Activated CD4-positive, alpha-beta memory T cell treated with anti-CD3 and anti-CD28 coated beads, Interleukin-2, amount 10 ng/mL, durations not matched to agents 7 days and 5 days (primary cell): ENCODE data around the gene MFSD2B. TPM values are rescaled to one million over a fixed set of nuclear protein-coding genes. Genes with fewer than 3 reads are reported as not detected.
"Not testable (repeated sequence)": the region's sequence is repeated elsewhere in the genome, so short reads cannot be mapped to it uniquely, and the experiment has no call there.

Experiments
- CTCF ChIA-PET: fragments of 350-600 bp; sonication (Branson Sonifier 250); formaldehyde crosslinking; loops from one replicate; lab custom pipeline; 2021; ENCODE audit warnings: antibody characterized with exemption, inconsistent platforms; lab: Charles Lee
- POLR2A ChIA-PET: fragments of 350-600 bp; sonication (Branson Sonifier 250); formaldehyde crosslinking; loops from one replicate; lab custom pipeline; 2021; ENCODE audit warnings: antibody characterized with exemption; lab: Charles Lee
- DNase-seq: peaks from one replicate; pipeline ENCODE4 v3.0.0-alpha.2; 2020
- H3K27ac Mint-ChIP-seq: one replicate; pipeline ENCODE4 v1.8.0; 2021; ENCODE audit warnings: mild to moderate bottlenecking, mixed read lengths
- H3K27me3 Mint-ChIP-seq: one replicate; pipeline ENCODE4 v1.8.0; 2021; ENCODE audit warnings: mixed read lengths
- H3K36me3 Mint-ChIP-seq: one replicate; pipeline ENCODE4 v1.8.0; 2021; ENCODE audit warnings: low read depth, mixed read lengths
- H3K4me1 Mint-ChIP-seq: one replicate; pipeline ENCODE4 v1.8.0; 2021; ENCODE audit warnings: mixed read lengths
- H3K4me3 Mint-ChIP-seq: one replicate; pipeline ENCODE4 v1.8.0; 2021; ENCODE audit warnings: mild to moderate bottlenecking, mixed read lengths
- H3K9me3 Mint-ChIP-seq: one replicate; pipeline ENCODE4 v1.8.0; 2021; ENCODE audit warnings: mixed read lengths
- total RNA-seq, 2 experiments: library from RNA; stranded (reverse); gene quantifications; one replicate each; pipeline ENCODE4 v1.2.3, GENCODE V29; 2021

MFSD2B gene
- total RNA-seq, 2 experiments from 2014 or later: 0.20 TPM; not detected in 1

DNA sequence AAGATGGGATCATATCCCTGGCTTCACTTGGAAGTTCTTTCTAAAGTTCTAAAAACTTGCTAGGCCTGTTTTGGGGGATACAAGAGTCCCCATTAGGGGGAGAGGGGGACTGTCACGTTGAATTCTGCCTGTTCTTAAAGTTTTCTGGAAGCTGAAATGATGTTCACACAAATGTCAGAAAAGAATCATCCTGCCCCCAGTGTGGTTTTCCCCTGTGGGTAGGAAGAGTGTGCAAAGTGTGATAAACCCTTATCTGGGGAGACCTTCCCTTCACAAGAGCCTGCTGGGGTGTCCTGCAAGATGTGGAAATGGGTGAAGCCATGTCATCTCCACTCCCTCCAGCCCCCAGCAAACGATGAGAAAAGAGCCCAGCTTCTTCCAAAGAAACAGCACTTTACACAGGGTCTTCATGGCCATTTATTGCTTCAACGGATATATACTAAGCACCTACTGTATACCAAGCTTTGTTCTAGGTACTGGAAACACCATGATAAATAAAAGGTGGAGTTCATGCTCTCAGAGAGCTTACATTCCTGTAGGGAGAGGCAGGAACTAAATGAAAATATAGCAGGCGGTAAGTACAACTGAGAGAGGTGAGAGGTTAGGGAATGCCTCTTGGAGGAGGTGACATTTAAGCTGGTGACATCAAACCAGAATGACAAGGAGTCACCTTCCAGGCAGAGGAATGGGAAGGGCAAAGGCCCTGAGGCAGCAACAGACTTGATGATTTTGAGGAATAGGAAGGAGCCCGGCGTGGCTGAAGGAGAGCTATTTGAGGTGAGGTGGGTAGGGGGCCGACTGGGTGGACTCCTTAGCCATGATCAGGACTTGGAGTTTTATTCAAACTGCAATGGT is 1.6 kb downstream of the MFSD2B start:
- POLR2A ChIA-PET: interaction anchor here (1.3 to 1.4 kb wide), 2 partner anchors 36 to 71 kb away, joined by 3 to 4 read pairs; partner anchors contain the start of genes UBXN2A and WDCP
- no peak overlapping the region for H3K4me3 Mint-ChIP-seq
- H3K36me3 Mint-ChIP-seq: no peaks in the 10 kb centered on the region
- CTCF ChIA-PET: interaction anchor here (1.4 kb wide), 1 partner anchor 72 kb away, joined by 3 read pairs; no protein-coding TSS in a partner anchor
- DNase-seq: no peak
- no peaks in the 10 kb centered on the region for H3K9me3 Mint-ChIP-seq
- no peak overlapping the region for H3K27ac Mint-ChIP-seq
- H3K4me1 Mint-ChIP-seq: peaks cover 6% of the 10 kb centered on the region
- peaks cover 37% of the 10 kb centered on the region for H3K27me3 Mint-ChIP-seq

DNA sequence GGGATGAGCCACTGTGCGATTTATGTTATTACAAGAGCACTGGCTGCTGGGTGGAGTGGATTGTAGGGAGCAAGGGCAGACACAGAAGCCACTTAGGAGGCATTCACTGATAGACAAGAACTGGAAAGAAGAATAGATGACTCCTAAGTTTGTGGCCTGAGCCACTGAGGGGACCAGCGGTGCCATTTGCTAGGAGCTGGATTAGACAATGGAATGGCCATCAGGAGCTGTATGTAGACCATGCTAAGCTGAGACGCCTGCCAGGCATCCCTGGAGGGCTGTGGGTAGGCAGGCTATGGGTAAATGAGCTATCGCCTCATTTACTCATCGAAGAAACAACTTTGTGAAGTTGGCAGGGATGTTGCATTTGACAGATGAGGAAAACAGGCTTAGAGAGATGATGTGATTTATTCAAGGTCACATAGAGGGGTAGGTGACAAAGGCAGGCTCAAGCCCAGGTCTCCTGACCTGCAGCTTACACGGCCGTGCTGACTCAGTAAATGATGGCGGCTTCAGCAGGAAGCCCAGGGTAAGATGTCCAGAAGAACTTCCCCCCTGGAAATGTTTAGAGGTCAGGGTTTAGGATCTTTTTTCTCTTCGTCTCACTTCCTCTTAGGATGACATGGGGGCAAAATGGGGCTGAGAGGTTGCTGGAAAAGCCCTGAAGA is 2.8 kb downstream of the MFSD2B start:
- H3K27ac Mint-ChIP-seq: no peak overlapping the region
- no peaks in the 10 kb centered on the region for H3K9me3 Mint-ChIP-seq
- H3K4me1 Mint-ChIP-seq: peaks cover 6% of the 10 kb centered on the region
- ChIA-PET CTCF (no interaction called here), POLR2A (interaction anchor here (1.3 kb wide), 1 partner anchor 35 kb away, joined by 3 read pairs; the partner anchor contains the start of gene WDCP)
- H3K36me3 Mint-ChIP-seq: no peaks in the 10 kb centered on the region
- peaks cover 37% of the 10 kb centered on the region for H3K27me3 Mint-ChIP-seq
- no peak overlapping the region for H3K4me3 Mint-ChIP-seq
- DNase-seq: no peak

DNA sequence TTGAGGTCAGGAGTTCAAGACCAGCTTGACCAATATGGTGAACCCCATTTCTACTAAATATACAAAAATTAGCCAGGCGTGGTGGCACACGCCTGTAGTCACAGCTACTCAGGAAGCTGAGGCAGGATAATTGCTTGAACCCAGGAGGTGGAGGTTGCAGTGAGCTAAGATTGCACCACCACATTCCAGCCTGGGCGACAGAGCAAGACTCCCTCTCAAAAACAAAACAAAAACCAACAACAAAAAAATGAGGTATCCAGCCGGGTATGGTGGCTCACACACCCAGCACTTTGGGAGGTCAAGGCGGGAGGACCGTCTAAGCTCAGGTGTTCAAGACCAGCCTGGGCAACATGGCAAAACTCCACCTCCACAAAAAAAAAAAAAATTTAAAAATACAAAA is 5.0 kb downstream of the MFSD2B start:
- POLR2A ChIA-PET, H3K9me3 Mint-ChIP-seq, H3K4me3 Mint-ChIP-seq, DNase-seq, H3K4me1 Mint-ChIP-seq, H3K36me3 Mint-ChIP-seq, H3K27ac Mint-ChIP-seq, CTCF ChIA-PET: not testable (repeated sequence)
- H3K27me3 Mint-ChIP-seq: peaks cover 21% of the 10 kb centered on the region

DNA sequence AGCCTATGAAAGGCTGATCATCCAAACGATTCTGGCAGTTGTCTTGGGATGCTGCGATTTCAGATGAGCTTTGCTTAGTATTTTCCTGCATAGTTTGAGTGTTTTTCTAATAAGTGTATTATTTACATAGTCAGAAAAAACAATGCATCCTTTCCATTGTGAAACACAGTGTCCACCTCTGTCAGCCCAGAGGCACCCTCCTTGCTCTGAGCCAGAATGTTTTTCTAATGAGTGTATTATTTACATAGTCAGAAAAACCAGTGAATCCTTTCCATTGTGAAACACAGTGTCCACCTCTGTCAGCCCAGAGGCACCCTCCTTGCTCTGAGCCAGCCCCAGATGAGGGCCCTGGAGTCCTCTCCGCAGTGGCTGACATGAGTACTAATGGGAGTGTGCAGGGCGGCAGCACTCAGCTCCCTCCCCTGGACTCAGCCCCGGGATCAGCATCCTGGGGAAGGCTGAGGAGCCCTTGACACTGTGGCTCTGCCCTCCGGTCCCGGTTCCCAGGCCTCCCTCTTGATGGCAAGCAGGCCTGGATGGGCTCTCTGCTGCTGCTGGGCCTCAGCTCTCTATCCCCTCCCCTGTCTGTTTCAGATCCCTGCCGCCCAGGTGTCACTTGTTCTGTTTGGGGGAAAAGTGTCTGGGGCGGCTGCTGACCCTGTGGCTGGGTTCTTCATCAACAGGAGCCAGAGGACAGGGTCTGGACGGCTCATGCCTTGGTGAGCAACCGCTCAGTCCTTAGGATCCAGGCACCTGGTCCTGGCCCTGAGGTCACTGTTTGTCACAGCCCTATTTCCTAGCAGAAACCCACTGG is 5.9 kb downstream of the MFSD2B start:
- Mint-ChIP-seq H3K27me3 (peaks cover 20% of the 10 kb centered on the region), H3K9me3 (no peaks in the 10 kb centered on the region), H3K4me3 (no peak overlapping the region), H3K36me3 (no peaks in the 10 kb centered on the region), H3K27ac (no peak overlapping the region), H3K4me1 (peaks cover 5% of the 10 kb centered on the region)
- ChIA-PET POLR2A (no interaction called here), CTCF (no interaction called here)
- no peak for DNase-seq

DNA sequence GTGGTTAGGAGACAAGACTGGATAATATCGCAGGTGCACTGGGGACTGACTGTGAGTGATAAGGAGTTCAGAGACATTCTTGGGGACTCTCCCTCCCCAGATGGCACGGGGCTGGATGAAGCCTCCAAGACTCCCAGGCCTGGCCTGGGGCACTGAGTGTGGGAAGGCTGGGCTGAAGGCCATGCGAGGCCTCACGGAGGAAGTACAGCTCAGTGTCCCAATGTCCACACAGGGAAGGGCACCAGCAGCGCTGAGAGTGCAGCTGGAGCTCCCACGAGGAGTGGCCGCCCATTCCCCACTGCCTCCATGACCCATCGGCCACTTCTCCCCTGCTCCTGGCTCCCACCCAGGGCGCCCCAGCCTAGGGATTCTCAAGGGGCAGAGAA is 6.5 kb downstream of the MFSD2B start:
- POLR2A ChIA-PET: no interaction called here
- H3K9me3 Mint-ChIP-seq: no peaks in the 10 kb centered on the region
- no peak overlapping the region for H3K27ac Mint-ChIP-seq
- peaks cover under 1% of the 10 kb centered on the region for H3K4me1 Mint-ChIP-seq
- no peaks in the 10 kb centered on the region for H3K36me3 Mint-ChIP-seq
- peaks cover 14% of the 10 kb centered on the region for H3K27me3 Mint-ChIP-seq
- DNase-seq: no peak
- CTCF ChIA-PET: no interaction called here
- no peak overlapping the region for H3K4me3 Mint-ChIP-seq

DNA sequence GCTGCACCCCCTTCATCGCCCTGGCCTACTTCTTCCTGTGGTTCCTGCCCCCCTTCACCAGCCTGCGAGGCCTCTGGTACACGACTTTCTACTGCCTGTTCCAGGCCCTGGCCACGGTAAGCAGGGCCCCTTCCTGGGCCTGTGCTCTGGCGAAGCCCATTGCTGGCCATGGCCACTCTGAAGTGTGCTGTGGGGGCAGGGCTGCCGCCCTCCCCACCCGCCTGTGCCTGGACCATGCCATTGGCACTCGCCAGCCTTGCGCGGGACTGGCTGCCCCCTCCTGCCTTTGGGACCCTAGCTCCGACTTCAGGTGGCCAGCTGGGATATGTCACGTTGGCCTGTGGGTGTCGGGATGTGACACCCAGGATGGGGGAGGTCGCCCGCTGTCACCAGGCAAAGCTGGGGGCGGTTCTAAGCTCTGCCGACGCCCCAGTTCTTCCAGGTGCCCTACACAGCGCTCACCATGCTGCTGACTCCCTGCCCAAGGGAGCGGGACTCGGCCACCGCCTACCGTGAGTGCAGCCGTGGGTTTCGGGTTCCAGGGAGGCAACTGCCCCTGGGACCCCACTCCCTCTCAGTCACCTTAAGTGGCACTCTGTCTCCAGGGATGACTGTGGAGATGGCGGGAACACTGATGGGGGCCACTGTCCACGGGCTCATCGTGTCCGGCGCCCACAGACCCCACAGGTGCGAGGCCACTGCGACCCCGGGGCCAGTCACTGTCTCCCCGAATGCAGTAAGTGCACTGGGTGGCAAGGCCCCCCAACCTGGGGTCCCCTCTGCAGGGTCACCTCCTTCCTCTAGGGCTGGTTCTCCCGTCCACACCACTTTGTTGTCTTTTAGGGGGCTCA is 7.2 kb downstream of the MFSD2B start:
- ChIA-PET CTCF (no interaction called here), POLR2A (no interaction called here)
- DNase-seq: no peak
- H3K4me1 Mint-ChIP-seq: no peaks in the 10 kb centered on the region
- H3K36me3 Mint-ChIP-seq: no peaks in the 10 kb centered on the region
- H3K27me3 Mint-ChIP-seq: peaks cover 7% of the 10 kb centered on the region
- no peak overlapping the region for H3K4me3 Mint-ChIP-seq
- no peak overlapping the region for H3K27ac Mint-ChIP-seq
- H3K9me3 Mint-ChIP-seq: no peaks in the 10 kb centered on the region

DNA sequence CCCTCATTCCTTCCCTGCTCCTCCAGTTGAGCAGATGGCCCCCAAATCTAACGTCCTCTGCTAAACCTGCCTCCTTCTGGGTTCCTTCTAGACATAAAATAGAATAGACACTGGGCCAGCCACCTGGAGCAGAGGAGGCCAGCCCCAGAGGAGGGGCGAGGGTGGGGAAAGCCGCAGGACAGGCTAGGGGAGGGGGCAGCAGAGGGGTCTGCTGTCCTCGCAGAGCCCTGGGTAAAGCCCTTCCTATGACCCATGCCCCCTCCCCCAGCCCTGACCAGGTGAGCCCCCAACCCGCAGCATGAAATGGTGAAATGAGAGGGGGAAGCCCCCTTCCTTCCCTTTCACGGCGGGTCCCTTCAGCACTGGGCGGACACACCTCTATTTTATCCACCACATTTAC is 7.8 kb downstream of the MFSD2B start:
- CTCF ChIA-PET: no interaction called here
- POLR2A ChIA-PET: no interaction called here
- H3K4me1 Mint-ChIP-seq: no peaks in the 10 kb centered on the region
- H3K4me3 Mint-ChIP-seq: no peak overlapping the region
- H3K27ac Mint-ChIP-seq: no peak overlapping the region
- no peak for DNase-seq
- no peaks in the 10 kb centered on the region for H3K9me3 Mint-ChIP-seq
- no peaks in the 10 kb centered on the region for H3K36me3 Mint-ChIP-seq
- peaks cover 3% of the 10 kb centered on the region for H3K27me3 Mint-ChIP-seq

DNA sequence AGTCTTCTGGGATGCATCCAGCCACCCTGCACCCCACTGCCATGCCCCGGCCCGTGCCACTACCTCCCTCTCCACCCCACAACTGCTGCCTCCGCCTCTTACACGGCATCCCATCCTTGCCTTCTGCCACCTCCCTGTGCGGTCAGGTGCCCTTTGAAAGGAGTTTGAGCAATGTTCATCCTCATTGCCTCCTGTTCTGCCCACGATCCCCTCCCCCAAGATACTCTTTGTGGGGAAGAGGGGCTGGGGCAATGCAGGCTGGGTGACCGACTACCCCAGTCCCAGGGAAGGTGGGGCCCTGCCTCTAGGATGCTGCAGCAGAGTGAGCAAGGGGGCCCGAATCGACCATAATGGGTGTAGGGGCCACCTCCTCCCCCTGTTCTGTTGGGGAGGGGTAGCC is 8.4 kb downstream of the MFSD2B start:
- H3K4me3 Mint-ChIP-seq: no peak overlapping the region
- ChIA-PET CTCF (no interaction called here), POLR2A (no interaction called here)
- H3K9me3 Mint-ChIP-seq: no peaks in the 10 kb centered on the region
- DNase-seq: no peak
- no peak overlapping the region for H3K27ac Mint-ChIP-seq
- no peaks in the 10 kb centered on the region for H3K4me1 Mint-ChIP-seq
- H3K36me3 Mint-ChIP-seq: peaks cover 3% of the 10 kb centered on the region
- peaks cover 2% of the 10 kb centered on the region for H3K27me3 Mint-ChIP-seq

DNA sequence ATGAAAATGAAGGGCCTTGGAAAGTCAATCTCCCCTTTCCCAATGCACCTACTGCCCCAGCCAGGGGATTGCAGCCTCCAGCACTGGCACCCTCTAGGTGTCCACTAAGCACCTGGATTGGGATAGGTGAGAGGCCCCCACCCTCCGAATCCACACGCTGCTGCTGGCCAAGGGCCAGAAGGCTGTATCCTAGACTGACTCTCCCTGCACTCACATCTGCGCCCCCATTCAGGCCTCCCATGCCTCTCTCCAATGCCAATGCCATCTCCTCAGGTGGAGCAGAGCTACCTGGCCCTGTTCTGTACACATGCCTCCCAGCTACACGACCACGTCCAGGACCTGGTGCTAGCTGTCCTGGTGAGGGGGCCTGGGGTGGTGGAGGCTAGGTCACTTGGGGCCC is 9.8 kb downstream of the MFSD2B start:
- no peak overlapping the region for H3K27ac Mint-ChIP-seq
- POLR2A ChIA-PET: no interaction called here

DNA sequence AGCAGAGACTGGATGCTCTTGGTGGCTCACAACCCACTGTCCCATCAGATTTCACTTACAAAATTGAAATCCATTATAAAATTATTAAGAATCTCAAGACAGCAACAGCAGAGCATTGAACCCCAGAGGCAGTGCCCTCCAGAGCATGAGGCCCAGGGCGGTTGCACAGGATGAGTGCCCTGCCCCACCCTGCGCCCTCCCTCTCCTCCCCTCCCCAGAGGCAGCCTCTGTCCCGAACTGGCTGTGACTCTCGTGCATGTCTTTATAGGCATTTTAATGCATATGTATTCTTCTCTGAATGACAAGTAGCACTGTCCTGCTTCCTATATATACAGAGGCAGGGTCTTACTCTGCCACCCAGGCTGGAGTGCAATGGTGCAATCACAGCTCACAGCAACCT is 10.4 kb downstream of the MFSD2B start:
- no peak for DNase-seq
- no peaks in the 10 kb centered on the region for H3K4me1 Mint-ChIP-seq
- CTCF ChIA-PET: no interaction called here
- no peaks in the 10 kb centered on the region for H3K27me3 Mint-ChIP-seq
- H3K36me3 Mint-ChIP-seq: peaks cover 3% of the 10 kb centered on the region
- H3K27ac Mint-ChIP-seq: no peak overlapping the region
- no peaks in the 10 kb centered on the region for H3K9me3 Mint-ChIP-seq
- no peak overlapping the region for H3K4me3 Mint-ChIP-seq
- POLR2A ChIA-PET: no interaction called here

More for the DNA sequence above, 9.8 kb downstream of the MFSD2B start:
- Mint-ChIP-seq H3K36me3 (peaks cover 3% of the 10 kb centered on the region), H3K27me3 (no peaks in the 10 kb centered on the region), H3K9me3 (no peaks in the 10 kb centered on the region), H3K4me1 (no peaks in the 10 kb centered on the region), H3K4me3 (no peak overlapping the region)
- CTCF ChIA-PET: no interaction called here
- no peak for DNase-seq

DNA sequence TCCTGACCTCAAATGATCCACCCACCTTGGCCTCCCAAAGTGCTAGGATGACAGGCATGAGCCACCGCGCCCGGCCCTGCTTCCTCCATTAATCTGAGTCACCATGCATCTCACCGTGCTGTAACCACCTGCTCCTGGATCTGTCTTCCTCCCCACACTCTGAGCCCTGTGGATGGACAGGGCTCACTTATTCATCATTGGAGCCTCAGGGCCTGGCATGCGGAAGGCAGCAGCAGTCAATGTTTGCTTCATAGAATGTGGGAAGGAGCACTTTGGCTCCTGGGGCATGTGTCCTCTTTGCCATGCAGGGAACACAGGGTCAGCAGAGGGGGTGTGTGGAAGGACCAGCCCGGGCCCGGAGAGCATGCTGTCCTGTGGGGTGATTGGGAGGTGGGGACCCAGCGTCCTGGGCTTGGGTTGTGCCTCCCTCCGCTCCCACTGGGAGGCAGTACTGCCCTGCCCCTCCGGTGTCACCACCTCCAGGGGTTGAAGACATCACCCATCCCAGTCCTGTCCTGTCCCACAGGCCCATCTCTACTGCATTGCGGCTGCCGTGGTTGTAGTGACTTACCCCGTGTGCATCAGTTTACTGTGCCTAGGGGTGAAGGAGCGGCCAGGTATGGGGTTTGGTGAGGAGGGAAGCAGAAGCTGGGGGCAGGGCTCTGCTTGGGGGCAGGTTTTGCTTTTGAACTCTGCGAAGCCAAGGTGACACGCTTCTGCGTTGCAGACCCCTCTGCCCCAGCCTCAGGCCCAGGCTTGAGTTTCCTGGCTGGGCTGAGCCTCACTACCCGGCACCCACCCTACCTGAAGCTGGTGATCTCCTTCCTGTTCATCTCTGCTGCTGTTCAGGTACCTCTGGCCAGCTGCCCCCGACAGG is 11.5 kb downstream of the MFSD2B start:
- POLR2A ChIA-PET: no interaction called here
- Mint-ChIP-seq H3K36me3 (peaks cover 4% of the 10 kb centered on the region), H3K4me3 (no peak overlapping the region), H3K27me3 (no peaks in the 10 kb centered on the region), H3K9me3 (no peaks in the 10 kb centered on the region), H3K27ac (no peak overlapping the region), H3K4me1 (no peaks in the 10 kb centered on the region)
- DNase-seq: peak; percentile 24
- CTCF ChIA-PET: interaction anchor here (0.6 to 1.0 kb wide), 2 partner anchors 62 to 94 kb away, joined by 3 to 4 read pairs; partner anchors contain the start of gene ATAD2B
